WTC11 (cell line): ENCODE measurements around the gene EYS.

Experiments
- CDX4 ChIP-seq: fragments of 250-450 bp; sonication (Bioruptor Pico); IDR thresholded peaks from 2 replicates; pipeline ENCODE4 v1.9.0; 2021; ENCODE audit warnings: moderate library complexity, mild to moderate bottlenecking, inconsistent platforms, borderline replicate concordance
- CTCF ChIP-seq: fragments of 200-600 bp; IDR thresholded peaks from 2 replicates; pipeline ENCODE4 v1.8.0; 2022; ENCODE audit warnings: antibody characterized with exemption
- ETV6 ChIP-seq: sonication (generic); formaldehyde crosslinking; IDR thresholded peaks from 2 replicates; pipeline ENCODE4 v1.8.1; 2022; ENCODE audit warnings: mild to moderate bottlenecking, missing genetic modification reagents
- FOXJ3 ChIP-seq: sonication (generic); formaldehyde crosslinking; IDR thresholded peaks from 2 replicates; pipeline ENCODE4 v1.9.0; 2021; ENCODE audit warnings: missing genetic modification reagents, mild to moderate bottlenecking, borderline replicate concordance
- MXD4 ChIP-seq: fragments of 250-450 bp; sonication (Bioruptor Pico); IDR thresholded peaks from 2 replicates; pipeline ENCODE4 v1.8.0; 2021; ENCODE audit warnings: mild to moderate bottlenecking, moderate library complexity, borderline replicate concordance
- SP1 ChIP-seq: sonication (generic); formaldehyde crosslinking; conservative IDR thresholded peaks from 2 replicates; pipeline ENCODE4 v1.8.1; 2022; ENCODE audit warnings: missing genetic modification reagents
- ZBTB21 ChIP-seq: sonication (generic); formaldehyde crosslinking; IDR thresholded peaks from 2 replicates; pipeline ENCODE4 v1.8.1; 2023; ENCODE audit warnings: mild to moderate bottlenecking, missing genetic modification reagents, borderline replicate concordance
- ZNF219 ChIP-seq: sonication (generic); formaldehyde crosslinking; IDR thresholded peaks from 2 replicates; pipeline ENCODE4 v1.8.0; 2023; ENCODE audit warnings: missing genetic modification reagents, mild to moderate bottlenecking, borderline replicate concordance
- ZNF512 ChIP-seq: sonication (generic); formaldehyde crosslinking; IDR thresholded peaks from 2 replicates; pipeline ENCODE4 v1.8.1; 2022; ENCODE audit warnings: missing genetic modification reagents, borderline replicate concordance
- TF ChIP-seq, protein P1 (sequence below): sonication (generic); formaldehyde crosslinking; IDR thresholded peaks from 2 replicates; pipeline ENCODE4 v1.8.0; 2023; ENCODE audit warnings: mild to moderate bottlenecking, missing genetic modification reagents
- TF ChIP-seq, protein P2 (sequence below): fragments of 250-450 bp; sonication (Bioruptor Pico); IDR thresholded peaks from 2 replicates; pipeline ENCODE4 v1.9.0; 2021; ENCODE audit warnings: mild to moderate bottlenecking
- TF ChIP-seq, protein P3 (sequence below): sonication (generic); formaldehyde crosslinking; IDR thresholded peaks from 2 replicates; pipeline ENCODE4 v1.8.0; 2022; ENCODE audit warnings: mild to moderate bottlenecking, missing genetic modification reagents
- TF ChIP-seq, protein P4 (sequence below): sonication (generic); formaldehyde crosslinking; IDR thresholded peaks from 2 replicates; pipeline ENCODE4 v1.8.0; 2022; ENCODE audit warnings: mild to moderate bottlenecking, missing genetic modification reagents

DNA sequence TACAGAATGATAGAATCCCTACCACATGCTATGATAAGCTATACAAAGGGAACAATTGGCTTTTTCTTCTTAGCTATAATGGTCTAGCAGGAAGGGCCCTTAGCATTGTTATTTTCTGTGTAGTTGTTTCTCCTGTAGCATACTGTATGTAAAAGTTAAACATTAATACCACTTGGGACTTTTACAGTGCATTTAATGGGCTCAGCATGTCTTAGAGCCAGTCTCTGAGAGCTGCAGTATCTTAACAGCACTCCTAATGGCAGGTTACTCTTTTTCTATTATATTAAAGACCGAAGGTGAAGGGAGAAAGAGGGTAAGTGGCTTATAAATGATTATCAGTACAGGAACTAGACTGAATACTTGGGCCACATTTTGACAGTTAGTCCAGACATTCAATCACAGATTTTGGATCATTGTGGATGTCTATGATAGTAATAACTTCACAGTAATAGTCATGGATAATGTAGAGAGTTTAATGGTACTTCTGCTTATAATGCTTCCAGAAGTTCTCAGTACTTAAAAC, 1780.7 kb downstream of the EYS start:
- TF ChIP-seq CTCF = no peak
- TF ChIP-seq ZBTB21 (CRISPR knock-in tag) = no peak
- TF ChIP-seq, protein P1, sequence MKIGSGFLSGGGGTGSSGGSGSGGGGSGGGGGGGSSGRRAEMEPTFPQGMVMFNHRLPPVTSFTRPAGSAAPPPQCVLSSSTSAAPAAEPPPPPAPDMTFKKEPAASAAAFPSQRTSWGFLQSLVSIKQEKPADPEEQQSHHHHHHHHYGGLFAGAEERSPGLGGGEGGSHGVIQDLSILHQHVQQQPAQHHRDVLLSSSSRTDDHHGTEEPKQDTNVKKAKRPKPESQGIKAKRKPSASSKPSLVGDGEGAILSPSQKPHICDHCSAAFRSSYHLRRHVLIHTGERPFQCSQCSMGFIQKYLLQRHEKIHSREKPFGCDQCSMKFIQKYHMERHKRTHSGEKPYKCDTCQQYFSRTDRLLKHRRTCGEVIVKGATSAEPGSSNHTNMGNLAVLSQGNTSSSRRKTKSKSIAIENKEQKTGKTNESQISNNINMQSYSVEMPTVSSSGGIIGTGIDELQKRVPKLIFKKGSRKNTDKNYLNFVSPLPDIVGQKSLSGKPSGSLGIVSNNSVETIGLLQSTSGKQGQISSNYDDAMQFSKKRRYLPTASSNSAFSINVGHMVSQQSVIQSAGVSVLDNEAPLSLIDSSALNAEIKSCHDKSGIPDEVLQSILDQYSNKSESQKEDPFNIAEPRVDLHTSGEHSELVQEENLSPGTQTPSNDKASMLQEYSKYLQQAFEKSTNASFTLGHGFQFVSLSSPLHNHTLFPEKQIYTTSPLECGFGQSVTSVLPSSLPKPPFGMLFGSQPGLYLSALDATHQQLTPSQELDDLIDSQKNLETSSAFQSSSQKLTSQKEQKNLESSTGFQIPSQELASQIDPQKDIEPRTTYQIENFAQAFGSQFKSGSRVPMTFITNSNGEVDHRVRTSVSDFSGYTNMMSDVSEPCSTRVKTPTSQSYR = no peak
- no peak for TF ChIP-seq SP1
- TF ChIP-seq, protein P2, sequence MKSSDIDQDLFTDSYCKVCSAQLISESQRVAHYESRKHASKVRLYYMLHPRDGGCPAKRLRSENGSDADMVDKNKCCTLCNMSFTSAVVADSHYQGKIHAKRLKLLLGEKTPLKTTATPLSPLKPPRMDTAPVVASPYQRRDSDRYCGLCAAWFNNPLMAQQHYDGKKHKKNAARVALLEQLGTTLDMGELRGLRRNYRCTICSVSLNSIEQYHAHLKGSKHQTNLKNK = no peak
- TF ChIP-seq MXD4 = no peak
- TF ChIP-seq ZNF512 (CRISPR knock-in tag) = no peak
- TF ChIP-seq, protein P3, sequence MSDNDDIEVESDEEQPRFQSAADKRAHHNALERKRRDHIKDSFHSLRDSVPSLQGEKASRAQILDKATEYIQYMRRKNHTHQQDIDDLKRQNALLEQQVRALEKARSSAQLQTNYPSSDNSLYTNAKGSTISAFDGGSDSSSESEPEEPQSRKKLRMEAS (CRISPR knock-in tag) = no peak
- no peak for TF ChIP-seq FOXJ3 (CRISPR knock-in tag)
- TF ChIP-seq CDX4 (CRISPR knock-in tag) = no peak
- TF ChIP-seq, protein P4, sequence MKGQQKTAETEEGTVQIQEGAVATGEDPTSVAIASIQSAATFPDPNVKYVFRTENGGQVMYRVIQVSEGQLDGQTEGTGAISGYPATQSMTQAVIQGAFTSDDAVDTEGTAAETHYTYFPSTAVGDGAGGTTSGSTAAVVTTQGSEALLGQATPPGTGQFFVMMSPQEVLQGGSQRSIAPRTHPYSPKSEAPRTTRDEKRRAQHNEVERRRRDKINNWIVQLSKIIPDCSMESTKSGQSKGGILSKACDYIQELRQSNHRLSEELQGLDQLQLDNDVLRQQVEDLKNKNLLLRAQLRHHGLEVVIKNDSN (CRISPR knock-in tag) = no peak
- no peak for TF ChIP-seq ETV6 (CRISPR knock-in tag)
- TF ChIP-seq ZNF219 (CRISPR knock-in tag) = no peak
